K562 treated with DMSO at 1 percent for 4 hours (cell line): Measurements from ENCODE around the gene PLA2G4F. TPM values are rescaled to one million over a fixed set of nuclear protein-coding genes. Genes with fewer than 3 reads are reported as not detected.

Source experiments
- total RNA-seq: library from RNA; unstranded; fragments of 300-600 nt; gene quantifications from 2 replicates; pipeline ENCODE4 v1.2.3, GENCODE V29; 2022; ENCODE audit not compliant: insufficient read depth

Gene PLA2G4F
- not detected in 2 replicates for total RNA-seq

GRCh38 chr15:42156243-42156922, at the start of gene PLA2G4F:
PLA2G4F (minus strand) TSS chr15:42156636; CDS start chr15:42156549, 87 bp downstream.

GRCh38 chr15:42094512-42094963, 61.9 kb downstream of the PLA2G4F start, which contains the start of gene PLA2G4D:
PLA2G4D (minus strand) TSS chr15:42094562; CDS start chr15:42094459, 103 bp downstream.

Other genes with a start within 250 kb of the PLA2G4F start
- gene EHD4, start 184.1 kb downstream of the PLA2G4F start, total RNA-seq = 5.7 and 7.3 TPM in 2 replicates
- not detected in 2 replicates for gene PLA2G4E, start 135.6 kb downstream of the PLA2G4F start, total RNA-seq
- gene PLA2G4D, start 62.1 kb downstream of the PLA2G4F start, total RNA-seq = not detected in 2 replicates
- gene VPS39, start 51.7 kb upstream of the PLA2G4F start, total RNA-seq = 25.3 and 27.2 TPM in 2 replicates
- gene GANC, start 116.6 kb upstream of the PLA2G4F start, total RNA-seq = 8.3 and 8.7 TPM in 2 replicates
- gene TMEM87A, start 116.8 kb upstream of the PLA2G4F start, total RNA-seq = 12.3 and 21.4 TPM in 2 replicates
- gene CAPN3, start 202.9 kb upstream of the PLA2G4F start, total RNA-seq = 4.9 TPM in 1 of 2 replicates, not detected in the other